Suprapubic skin (tissue), 4 donors: ENCODE data around the gene TNFRSF8. TPM values are rescaled to one million over a fixed set of nuclear protein-coding genes. Genes with fewer than 3 reads are reported as not detected.
A peak's percentile ranks its signal among the peaks of the same experiment; 100 is the strongest.

Experiments
- DNase-seq, 2 donors: peaks; one replicate each; pipeline ENCODE4 v3.0.0-alpha.2; 2019; ENCODE audit warnings: low spot score in 2 of 2
- H3K27ac ChIP-seq: fragments of 200-600 bp; sonication (generic); one replicate; pipeline ENCODE4 v1.5.1; 2019
- H3K27me3 ChIP-seq: fragments of 200-600 bp; sonication (generic); one replicate; pipeline ENCODE4 v1.5.1; 2019
- H3K36me3 ChIP-seq: fragments of 200-600 bp; sonication (generic); one replicate; pipeline ENCODE4 v1.5.1; 2019
- H3K4me1 ChIP-seq: fragments of 200-600 bp; sonication (generic); one replicate; pipeline ENCODE4 v1.5.1; 2019
- H3K4me3 ChIP-seq: fragments of 200-600 bp; sonication (generic); one replicate; pipeline ENCODE4 v1.5.1; 2019; ENCODE audit warnings: mild to moderate bottlenecking
- H3K9me3 ChIP-seq: fragments of 200-600 bp; sonication (generic); one replicate; pipeline ENCODE4 v1.5.1; 2019
- EP300 ChIP-seq: sonication (generic); formaldehyde crosslinking; IDR thresholded peaks from one replicate; pipeline ENCODE4 v1.6.1; 2017; ENCODE audit warnings: antibody characterized with exemption
- POLR2A ChIP-seq, 2 donors: fragments of 450-650 bp; IDR thresholded peaks; one replicate each; pipeline ENCODE4 v1.6.1; 2017; ENCODE audit warnings: antibody characterized with exemption in 2 of 2, mild to moderate bottlenecking in 2 of 2, moderate library complexity in 2 of 2
- POLR2AphosphoS5 ChIP-seq, 3 donors: sonication (generic); formaldehyde crosslinking; IDR thresholded peaks; one replicate each; pipeline ENCODE4 v1.6.1; 2017; ENCODE audit warnings: antibody characterized with exemption in 3 of 3
- WGBS: methylation state at CpG from one replicate; pipeline ENCODE4 v1.1.5; 2018; 5-methylcytosine and 5-hydroxymethylcytosine counted together
- total RNA-seq, 4 donors: library from RNA; depleted of rRNA; stranded (reverse); fragments of >200 nt; gene quantifications; one replicate each; pipeline ENCODE4 v1.1.0, GENCODE V29; 2016
- TF ChIP-seq, protein P1 (sequence below), 2 donors: fragments of 200-600 bp in 1 of 2; fragments of 450-650 bp in 1 of 2; sonication (generic) in 1 of 2; IDR thresholded peaks; one replicate each; pipeline ENCODE4 v1.5.1; 2016 to 2019; ENCODE audit warnings: antibody characterized with exemption in 2 of 2, mild to moderate bottlenecking in 1 of 2, moderate library complexity in 1 of 2

The TNFRSF8 gene
- total RNA-seq, 4 donors from 2014 or later: 0.30 to 1.2 (median 0.75) TPM

DNA sequence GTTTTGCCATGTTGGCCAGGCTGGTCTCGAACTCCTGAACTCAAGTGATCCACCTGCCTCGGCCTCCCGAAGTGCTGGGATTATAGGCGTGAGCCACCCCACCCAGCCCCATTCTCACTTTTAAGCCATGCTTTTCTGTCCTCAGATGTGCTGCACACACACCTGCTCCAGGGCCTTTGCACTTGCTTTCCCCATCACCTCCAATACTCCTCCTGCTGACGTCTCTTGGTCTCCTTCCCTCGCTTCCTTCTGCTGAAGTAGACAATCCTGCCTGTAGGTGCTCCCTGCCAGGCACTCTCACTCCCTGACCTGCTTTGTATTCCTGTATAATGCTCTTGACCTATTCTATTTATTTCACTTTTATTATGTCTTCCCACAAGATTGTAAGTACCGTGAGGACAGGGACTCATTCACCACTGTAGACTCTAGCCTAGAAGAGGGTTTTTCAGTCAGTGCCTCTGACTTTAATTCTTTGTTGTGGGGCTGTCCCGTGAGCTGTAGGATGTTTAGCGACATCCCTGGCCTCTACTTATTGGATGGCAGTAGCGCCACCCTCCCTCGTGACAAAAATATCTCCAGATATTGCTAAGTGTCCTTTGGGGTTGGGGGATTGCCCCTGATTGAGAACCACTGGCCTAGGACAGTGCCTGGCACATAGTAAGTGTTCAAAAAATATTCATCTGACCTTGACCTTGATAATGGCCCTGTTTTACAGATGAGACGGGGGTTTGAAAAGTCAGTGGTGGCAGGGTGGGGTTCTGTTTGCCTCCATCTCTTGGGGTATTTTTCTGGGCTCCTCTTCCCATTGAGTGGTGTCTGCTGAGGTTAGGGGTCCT, 108.3 kb downstream of the TNFRSF8 start:
- Histone ChIP-seq H3K4me1 (peaks cover 60% of the 10 kb centered on the region), H3K27me3 (peaks cover 7% of the 10 kb centered on the region), H3K9me3 (no peaks in the 10 kb centered on the region), H3K4me3 (no peak overlapping the region), H3K36me3 (no peaks in the 10 kb centered on the region), H3K27ac (no peak overlapping the region)
- no peak for DNase-seq
- TF ChIP-seq POLR2AphosphoS5 (IDR thresholded peaks at IDR 0.05) (no peak), EP300 (no peak), POLR2A (IDR thresholded peaks at IDR 0.05) (no peak)
- TF ChIP-seq, protein P1, sequence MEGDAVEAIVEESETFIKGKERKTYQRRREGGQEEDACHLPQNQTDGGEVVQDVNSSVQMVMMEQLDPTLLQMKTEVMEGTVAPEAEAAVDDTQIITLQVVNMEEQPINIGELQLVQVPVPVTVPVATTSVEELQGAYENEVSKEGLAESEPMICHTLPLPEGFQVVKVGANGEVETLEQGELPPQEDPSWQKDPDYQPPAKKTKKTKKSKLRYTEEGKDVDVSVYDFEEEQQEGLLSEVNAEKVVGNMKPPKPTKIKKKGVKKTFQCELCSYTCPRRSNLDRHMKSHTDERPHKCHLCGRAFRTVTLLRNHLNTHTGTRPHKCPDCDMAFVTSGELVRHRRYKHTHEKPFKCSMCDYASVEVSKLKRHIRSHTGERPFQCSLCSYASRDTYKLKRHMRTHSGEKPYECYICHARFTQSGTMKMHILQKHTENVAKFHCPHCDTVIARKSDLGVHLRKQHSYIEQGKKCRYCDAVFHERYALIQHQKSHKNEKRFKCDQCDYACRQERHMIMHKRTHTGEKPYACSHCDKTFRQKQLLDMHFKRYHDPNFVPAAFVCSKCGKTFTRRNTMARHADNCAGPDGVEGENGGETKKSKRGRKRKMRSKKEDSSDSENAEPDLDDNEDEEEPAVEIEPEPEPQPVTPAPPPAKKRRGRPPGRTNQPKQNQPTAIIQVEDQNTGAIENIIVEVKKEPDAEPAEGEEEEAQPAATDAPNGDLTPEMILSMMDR (IDR thresholded peaks at IDR 0.05): no peak
- 85% methylated on average over 12 of the region's 12 CpGs for whole genome bisulfite sequencing

DNA sequence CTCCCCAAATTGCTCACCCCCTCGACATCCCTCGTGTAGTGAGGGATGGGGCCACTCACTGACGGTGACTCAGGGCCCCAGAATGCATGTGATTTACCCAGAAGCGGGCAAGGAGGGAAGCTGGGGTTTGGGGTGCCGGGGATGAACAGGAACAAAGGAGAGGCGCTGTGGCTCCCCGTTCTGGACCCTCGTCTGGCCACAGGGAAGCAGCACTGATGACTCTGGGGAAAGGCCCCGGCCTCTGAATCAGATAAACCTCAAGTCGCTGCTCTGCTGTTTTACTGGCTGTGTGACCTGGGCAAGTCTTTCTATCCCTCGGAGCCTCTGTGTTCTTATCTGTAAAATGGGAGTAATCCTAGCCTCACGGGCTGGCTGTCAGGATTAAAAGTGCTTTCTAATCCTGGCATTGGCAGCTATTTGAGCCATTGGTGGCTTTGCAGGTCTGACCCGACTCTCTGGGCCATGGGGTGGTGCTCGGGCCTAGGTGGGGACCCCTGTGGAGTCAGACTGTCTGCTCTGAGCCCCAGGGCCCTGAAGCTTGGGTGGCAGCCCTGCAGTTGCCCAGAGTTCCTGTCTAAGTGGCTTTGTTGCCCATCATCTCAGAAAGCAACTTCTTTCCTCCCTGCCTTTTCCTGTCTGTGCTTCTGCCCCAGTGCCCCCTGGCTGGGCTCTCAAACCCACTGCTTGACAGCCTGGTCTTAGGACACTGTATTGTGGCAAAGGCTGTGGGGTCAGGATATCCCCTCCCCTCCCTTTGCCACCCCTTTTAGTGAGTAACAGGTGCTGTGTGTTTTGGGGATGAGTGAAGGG, 109.1 kb downstream of the TNFRSF8 start:
- Histone ChIP-seq H3K4me3 (no peak overlapping the region), H3K27ac (peak overlapping the region; percentile 51)
- 87% methylated on average over 8 of the region's 14 CpGs for WGBS

DNA sequence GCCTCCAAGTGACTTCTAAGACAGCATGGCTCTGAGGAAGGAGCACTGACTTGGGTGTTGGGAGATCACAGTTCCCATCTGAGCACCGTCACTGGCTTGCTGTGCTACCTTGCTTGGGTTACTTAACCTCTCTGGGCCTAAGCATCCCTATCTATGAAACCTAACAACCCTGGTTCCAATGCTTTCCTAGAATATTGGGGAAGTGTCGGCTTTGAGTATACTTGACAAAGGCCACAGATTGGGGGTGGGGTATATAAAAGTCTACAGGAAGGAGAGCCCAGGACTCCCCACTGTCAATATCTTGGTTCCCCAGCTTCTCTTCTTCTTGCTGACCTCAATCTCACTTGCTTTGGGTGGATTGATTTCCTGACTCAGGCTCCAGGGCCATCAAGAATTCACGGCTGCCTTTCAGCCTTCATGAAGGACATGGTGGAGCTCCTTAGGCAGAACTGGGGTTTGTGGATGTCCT, 110.0 kb downstream of the TNFRSF8 start:
- WGBS: 81% methylated on average over 3 of the region's 3 CpGs
- peaks cover 59% of the 10 kb centered on the region for H3K4me1 ChIP-seq
- H3K27me3 ChIP-seq: no peaks in the 10 kb centered on the region
- no peak overlapping the region for H3K4me3 ChIP-seq
- H3K36me3 ChIP-seq: no peaks in the 10 kb centered on the region
- DNase-seq: no peak
- TF ChIP-seq EP300: no peak
- TF ChIP-seq, protein P1 (IDR thresholded peaks at IDR 0.05): no peak
- TF ChIP-seq POLR2AphosphoS5 (IDR thresholded peaks at IDR 0.05): no peak
- TF ChIP-seq POLR2A (IDR thresholded peaks at IDR 0.05): no peak
- peak overlapping the region; percentile 51 for H3K27ac ChIP-seq
- H3K9me3 ChIP-seq: no peaks in the 10 kb centered on the region

More for the DNA sequence above, 109.1 kb downstream of the TNFRSF8 start:
- Histone ChIP-seq H3K9me3 (no peaks in the 10 kb centered on the region), H3K36me3 (no peaks in the 10 kb centered on the region), H3K4me1 (peaks cover 57% of the 10 kb centered on the region), H3K27me3 (peaks cover 5% of the 10 kb centered on the region)
- TF ChIP-seq, protein P1 (IDR thresholded peaks at IDR 0.05): no peak
- TF ChIP-seq POLR2AphosphoS5 (IDR thresholded peaks at IDR 0.05): no peak
- TF ChIP-seq POLR2A (IDR thresholded peaks at IDR 0.05): no peak
- no peak for DNase-seq

DNA sequence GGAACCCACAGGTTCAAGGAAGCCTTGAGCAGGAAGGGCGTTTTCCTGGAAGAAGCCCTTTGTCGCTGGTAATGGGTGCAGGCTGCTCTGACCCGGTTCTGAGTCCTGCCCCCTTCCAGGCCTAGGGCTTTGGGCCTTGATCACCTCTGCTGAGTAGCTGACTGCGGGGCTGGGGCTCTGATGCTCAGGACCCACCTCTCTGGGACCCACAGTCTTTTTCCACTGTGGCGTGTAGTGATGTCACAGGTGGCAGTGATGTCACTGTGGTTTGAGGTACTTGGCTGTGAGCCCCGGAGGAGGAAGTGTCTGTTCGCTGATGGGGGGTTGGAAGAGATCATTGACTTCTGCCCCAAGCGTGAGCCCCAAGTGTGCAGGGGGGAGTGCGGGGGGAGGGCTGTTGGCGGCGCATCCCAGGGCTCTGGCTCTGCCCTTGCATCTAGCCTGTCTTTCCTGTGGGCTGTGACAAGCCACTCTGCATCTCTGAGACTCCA, 110.6 kb downstream of the TNFRSF8 start:
- Histone ChIP-seq H3K27ac (peak overlapping the region; percentile 51), H3K9me3 (no peaks in the 10 kb centered on the region), H3K4me1 (peaks cover 65% of the 10 kb centered on the region), H3K27me3 (peaks cover 2% of the 10 kb centered on the region), H3K36me3 (no peaks in the 10 kb centered on the region), H3K4me3 (no peak overlapping the region)
- WGBS: 66% methylated on average over 5 of the region's 11 CpGs
- TF ChIP-seq, protein P1 (IDR thresholded peaks at IDR 0.05): no peak
- TF ChIP-seq EP300 (no peak), POLR2AphosphoS5 (IDR thresholded peaks at IDR 0.05) (no peak), POLR2A (IDR thresholded peaks at IDR 0.05) (no peak)
- DNase-seq: peak in 1 of 2 donors; percentile 77
